GM12878 (cell line): Measurements from ENCODE around the gene CANT1. TPM values are rescaled to one million over a fixed set of nuclear protein-coding genes. Genes with fewer than 3 reads are reported as not detected.

Source experiments
- ATAC-seq: fragments of 200-7000 bp; cut with Tn5 transposase; 3 replicates; pipeline ENCODE4 v1.9.1; 2020; ENCODE audit warnings: mild to moderate bottlenecking, moderate library complexity
- BruUV-seq: library from RNA; stranded (reverse); fragments of 400-500 nt; replicated peaks from 2 replicates; lab custom pipeline; 2021; lab: Mats Ljungman, UMichigan
- CTCF ChIA-PET: fragments of 300-600 bp; sonication (Branson Sonifier 250); formaldehyde crosslinking; extraction: SDS; loops from one replicate; lab custom pipeline; 2021; ENCODE audit warnings: inconsistent platforms; lab: Yijun Ruan, JAX
- POLR2A ChIA-PET: fragments of 350-600 bp; formaldehyde crosslinking; extraction: SDS; loops from one replicate; lab custom pipeline; 2021; ENCODE audit warnings: inconsistent platforms; lab: Charles Lee
- RAD21 ChIA-PET: fragments of 300-600 bp; sonication (Branson Sonifier 250); formaldehyde crosslinking; loops from one replicate; lab custom pipeline; 2023; ENCODE audit warnings: antibody characterized with exemption; ENCODE audit not compliant: unreplicated experiment; lab: Charles Lee
- SMC1A ChIA-PET: fragments of 300-600 bp; sonication (Branson Sonifier 250); formaldehyde crosslinking; loops from one replicate; lab custom pipeline; 2023; ENCODE audit not compliant: unreplicated experiment, uncharacterized antibody; lab: Charles Lee
- DNase-seq: peaks from one replicate; pipeline ENCODE4 v3.0.0-alpha.2; 2011; ENCODE audit warnings: low read depth, low spot score
- FAIRE-seq: peaks from 3 replicates; lab custom pipeline; 2011; peaks lifted over from hg19 to GRCh38; lab: Jason Lieb, UNC
- H2AFZ ChIP-seq: 2 replicates; pipeline ENCODE4 v1.6.0; 2011; ENCODE audit warnings: low read depth, low read length, control low read depth; ENCODE audit not compliant: control insufficient read depth
- H3K27ac ChIP-seq: 2 replicates; pipeline ENCODE4 v1.5.1; 2011; ENCODE audit warnings: control low read depth; ENCODE audit not compliant: control insufficient read depth, insufficient read depth
- H3K27me3 ChIP-seq, 2 experiments: replicated peaks in 1 of 2; 2 replicates each; pipeline versions ENCODE4 v1.6.0 to v1.6.1; 2011; ENCODE audit warnings: low read length in 1 of 2; ENCODE audit not compliant: control insufficient read depth in 2 of 2, insufficient read depth in 2 of 2
- H3K36me3 ChIP-seq, 2 experiments: 2 replicates each; pipeline ENCODE4 v1.5.1; 2011; ENCODE audit warnings: low read length in 1 of 2; ENCODE audit not compliant: control insufficient read depth in 2 of 2, insufficient read depth in 2 of 2
- H3K4me1 ChIP-seq: 2 replicates; pipeline ENCODE4 v1.6.1; 2011; ENCODE audit warnings: mild to moderate bottlenecking, low read length, moderate library complexity, mixed read lengths; ENCODE audit not compliant: control insufficient read depth, insufficient read depth
- H3K4me2 ChIP-seq: 2 replicates; pipeline ENCODE4 v1.6.0; 2011; ENCODE audit warnings: control low read depth; ENCODE audit not compliant: control insufficient read depth, insufficient read depth
- H3K4me3 ChIP-seq: fragments of 200-600 bp; sonication (generic); 2 replicates; pipeline ENCODE4 v1.5.1; 2016
- H3K79me2 ChIP-seq: 2 replicates; pipeline ENCODE4 v1.6.0; 2011; ENCODE audit warnings: low read length; ENCODE audit not compliant: control insufficient read depth, insufficient read depth
- H3K9ac ChIP-seq: 2 replicates; pipeline ENCODE4 v1.8.0; 2011; ENCODE audit warnings: low read length, control low read depth, mixed read lengths; ENCODE audit not compliant: control insufficient read depth, insufficient read depth
- H3K9me3 ChIP-seq: replicated peaks from 3 replicates; pipeline ENCODE4 v1.5.1; 2011; ENCODE audit warnings: mild to moderate bottlenecking, low read length; ENCODE audit not compliant: control insufficient read depth, insufficient read depth
- H4K20me1 ChIP-seq: 2 replicates; pipeline ENCODE4 v1.6.0; 2011; ENCODE audit not compliant: control insufficient read depth, insufficient read depth
- DPF2 ChIP-seq: fragments of 450-650 bp; IDR thresholded peaks from 2 replicates; pipeline ENCODE4 v1.6.1; 2017; ENCODE audit warnings: mild to moderate bottlenecking
- GABPA ChIP-seq: IDR thresholded peaks from 2 replicates; pipeline ENCODE4 v1.6.1; 2014; ENCODE audit warnings: antibody characterized with exemption, low read depth, mild to moderate bottlenecking, inconsistent platforms
- NR2C1 ChIP-seq: fragments of 450-650 bp; IDR thresholded peaks from 2 replicates; pipeline ENCODE4 v1.6.1; 2017; ENCODE audit warnings: antibody characterized with exemption, mild to moderate bottlenecking, moderate library complexity
- RBBP5 ChIP-seq: fragments of 200-600 bp; sonication (generic); conservative IDR thresholded peaks from 2 replicates; pipeline ENCODE4 v1.6.1; 2016
- RFX5 ChIP-seq: IDR thresholded peaks from 2 replicates; pipeline ENCODE4 v1.6.1; 2011; ENCODE audit warnings: low read depth, low read length, improper control_type of control experiment
- RUNX3 ChIP-seq: IDR thresholded peaks from 2 replicates; pipeline ENCODE4 v1.6.1; 2012; ENCODE audit warnings: low read length, inconsistent platforms
- STAT1 ChIP-seq: fragments of 450-650 bp; conservative IDR thresholded peaks from 2 replicates; pipeline ENCODE4 v1.6.1; 2014; ENCODE audit warnings: antibody characterized with exemption, mild to moderate bottlenecking
- TARDBP ChIP-seq: IDR thresholded peaks from 2 replicates; pipeline ENCODE4 v1.6.1; 2016; ENCODE audit warnings: borderline replicate concordance
- WGBS: methylation state at CpG from one replicate; pipeline ENCODE4 v1.1.6; 2016; ENCODE audit warnings: low lambda C conversion rate; ENCODE audit not compliant: insufficient replicate concordance, insufficient coverage; ENCODE audit errors: missing lambda C conversion rate; 5-methylcytosine and 5-hydroxymethylcytosine counted together
- in situ Hi-C: fragments of 300-500 bp; cut with MboI; formaldehyde crosslinking; loops from 9 replicates; pipeline ENCODE4 v1.14.3; 2018; ENCODE audit warnings: mixed read lengths
- intact Hi-C: fragments of 100-400 bp; cut with micrococcal nuclease; formaldehyde crosslinking; loops from one replicate; pipeline ENCODE4 v1.14.2; 2022; ENCODE audit not compliant: unreplicated experiment
- polyA plus RNA-seq, 11 experiments: library from polyadenylated mRNA; depleted of rRNA in 4 of 11; unstranded in 6 of 11; stranded (reverse) in 5 of 11; fragments of >200 nt; fragmentation: Nextera tagmentation in 4 of 11; fragmentation: Illumina TruSeq in 1 of 11; extraction: Ambion mirVana in 4 of 11; extraction: Trizol in 1 of 11; gene quantifications; 1 replicate in 1 of 11; 2 replicates in 10 of 11; pipeline versions ENCODE4 v1.2.1 to v1.2.3, GENCODE V29; 2011 to 2016; ENCODE audit warnings: inconsistent platforms in 2 of 11, missing spikeins in 2 of 11, low read depth in 1 of 11
- total RNA-seq, 4 experiments: library from RNA; depleted of rRNA in 3 of 4; stranded (reverse); fragments of >200 nt in 3 of 4; fragmentation: Illumina TruSeq in 1 of 4; extraction: Trizol in 1 of 4; gene quantifications; 2 replicates each; pipeline versions ENCODE4 v1.2.1 to v1.2.3, GENCODE V29; 2013 to 2021

CANT1 gene
- total and polyA plus RNA-seq, 10 of the 15 experiments (the other 5 are each of a cell fraction or from before 2014, with no cell fraction given), result 2.2 to 59.2 (median 20.2) TPM

DNA sequence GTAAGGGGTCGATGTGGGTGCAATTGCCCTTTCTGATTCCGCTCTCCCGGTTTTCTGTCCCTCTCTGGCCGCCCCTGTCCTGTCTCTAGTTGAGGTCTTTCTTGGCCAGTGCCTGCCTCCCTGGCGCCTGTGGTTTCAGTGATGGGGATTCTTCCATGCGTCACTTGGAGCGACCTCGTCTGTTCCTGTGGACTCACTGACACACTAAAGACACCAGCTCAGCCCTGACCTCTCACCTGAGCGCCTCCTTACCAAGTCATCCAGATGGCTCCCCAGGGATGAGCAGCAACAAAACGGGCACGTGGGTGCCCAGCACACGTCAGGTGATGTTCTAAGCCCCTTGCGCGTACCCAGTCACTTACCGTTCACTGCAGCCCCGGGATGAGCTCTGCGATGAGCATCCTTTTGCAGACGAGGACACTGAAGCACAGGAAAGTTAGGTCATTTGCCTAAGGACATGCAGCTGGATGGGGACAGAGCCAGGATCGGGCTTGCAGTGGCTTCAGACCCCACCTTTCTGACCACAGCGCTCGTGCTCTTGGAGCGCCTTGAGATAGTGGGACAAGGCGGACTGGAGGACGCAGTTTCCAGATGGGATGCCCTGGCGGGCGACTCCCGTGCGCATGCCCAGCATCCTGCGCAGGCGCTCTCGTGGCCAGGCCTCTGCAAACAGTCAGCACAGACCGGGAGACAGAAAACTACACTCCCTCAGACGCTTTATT lies 18.4 kb downstream of the CANT1 start:
- H3K4me1 ChIP-seq, result peaks cover 5% of the 10 kb centered on the region; the same call in 1 of the 2 replicates
- BruUV-seq, result no TSS peak
- H3K4me2 ChIP-seq, result no peak overlapping the region
- ChIA-PET RAD21 (no interaction called here), CTCF (interaction anchor here (0.9 kb wide), 1 partner anchor 20 kb away, joined by 3 read pairs; no protein-coding TSS in a partner anchor), POLR2A (no interaction called here), SMC1A (no interaction called here)
- no peak overlapping the region for H3K9ac ChIP-seq
- H4K20me1 ChIP-seq, result peaks cover 5% of the 10 kb centered on the region; the same call in 1 of the 2 replicates
- FAIRE-seq, result no peak
- H2AFZ ChIP-seq, result no peak overlapping the region
- no peaks in the 10 kb centered on the region for H3K79me2 ChIP-seq
- ATAC-seq, result no peak
- no peak for DNase-seq
- TF ChIP-seq RFX5 (no peak), RBBP5 (no peak), GABPA (no peak), TARDBP (no peak), NR2C1 (no peak), DPF2 (no peak), RUNX3 (no peak), STAT1 (no peak)
- TF ChIP-seq, all 136 proteins: peak for 0
- Histone ChIP-seq H3K27me3 (no peaks in the 10 kb centered on the region), H3K36me3 (peaks cover 9 to 20% of the 10 kb centered on the region in 2 experiments), H3K9me3 (no peaks in the 10 kb centered on the region; the same call in 2 of the 3 replicates), H3K4me3 (no peak overlapping the region), H3K27ac (no peak overlapping the region)
- intact Hi-C loops, result no loop called here
- in situ Hi-C loops, result no loop called here
- 98% methylated on average over 33 of the region's 33 CpGs for WGBS
